ENCODE results near the gene ANO4.

The ANO4 gene

GRCh38 chr12:100935929-100936328 lies 141.4 kb downstream of the ANO4 start:
- no peaks in the 10 kb centered on the region for H3K4me1 Mint-ChIP-seq
- no peak for ATAC-seq
- H3K27ac Mint-ChIP-seq = no peak overlapping the region
- H3K4me3 Mint-ChIP-seq = no peak overlapping the region
- H3K9me3 Mint-ChIP-seq = no peaks in the 10 kb centered on the region
- H3K27me3 Mint-ChIP-seq = no peaks in the 10 kb centered on the region
- H3K36me3 Mint-ChIP-seq = no peaks in the 10 kb centered on the region

- Mint-ChIP-seq H3K4me1 (no peaks in the 10 kb centered on the region), H3K27me3 (no peaks in the 10 kb centered on the region), H3K27ac (no peak overlapping the region), H3K36me3 (no peaks in the 10 kb centered on the region), H3K9me3 (no peaks in the 10 kb centered on the region), H3K4me3 (no peak overlapping the region)
- ATAC-seq = no peak
These were observed 142.1 kb downstream of the ANO4 start for GRCh38 chr12:100936661-100937060.

- Mint-ChIP-seq H3K27me3 (no peaks in the 10 kb centered on the region), H3K4me1 (no peaks in the 10 kb centered on the region), H3K9me3 (no peaks in the 10 kb centered on the region), H3K36me3 (no peaks in the 10 kb centered on the region), H3K4me3 (no peak overlapping the region), H3K27ac (no peak overlapping the region)
- ATAC-seq = no peak
These were observed 145.9 kb downstream of the ANO4 start for GRCh38 chr12:100940503-100940902.

- no peaks in the 10 kb centered on the region for H3K9me3 Mint-ChIP-seq
- no peaks in the 10 kb centered on the region for H3K36me3 Mint-ChIP-seq
- H3K4me3 Mint-ChIP-seq = no peak overlapping the region
- ATAC-seq = no peak
- H3K4me1 Mint-ChIP-seq = no peaks in the 10 kb centered on the region
- H3K27me3 Mint-ChIP-seq = no peaks in the 10 kb centered on the region
- no peak overlapping the region for H3K27ac Mint-ChIP-seq
These were observed 148.6 kb downstream of the ANO4 start for GRCh38 chr12:100942984-100943749.

GRCh38 chr12:100951756-100952155 lies 157.2 kb downstream of the ANO4 start:
- Mint-ChIP-seq H3K36me3 (no peaks in the 10 kb centered on the region), H3K4me3 (no peak overlapping the region), H3K4me1 (no peaks in the 10 kb centered on the region), H3K9me3 (no peaks in the 10 kb centered on the region), H3K27me3 (no peaks in the 10 kb centered on the region), H3K27ac (no peak overlapping the region)
- ATAC-seq = no peak

GRCh38 chr12:100953217-100953616 lies 158.6 kb downstream of the ANO4 start:
- H3K27me3 Mint-ChIP-seq = no peaks in the 10 kb centered on the region

GRCh38 chr12:100953677-100954076 lies 159.1 kb downstream of the ANO4 start:
- no peak for ATAC-seq
- no peaks in the 10 kb centered on the region for H3K9me3 Mint-ChIP-seq

More at GRCh38 chr12:100953217-100953616, 158.6 kb downstream of the ANO4 start:
- no peak overlapping the region for H3K4me3 Mint-ChIP-seq
- no peaks in the 10 kb centered on the region for H3K9me3 Mint-ChIP-seq
- no peaks in the 10 kb centered on the region for H3K36me3 Mint-ChIP-seq
- H3K4me1 Mint-ChIP-seq = no peaks in the 10 kb centered on the region
- H3K27ac Mint-ChIP-seq = no peak overlapping the region
- no peak for ATAC-seq

GRCh38 chr12:100954118-100954517 lies 159.5 kb downstream of the ANO4 start:
- ATAC-seq = no peak
- Mint-ChIP-seq H3K4me3 (no peak overlapping the region), H3K27ac (no peak overlapping the region), H3K9me3 (no peaks in the 10 kb centered on the region), H3K27me3 (no peaks in the 10 kb centered on the region), H3K36me3 (no peaks in the 10 kb centered on the region), H3K4me1 (no peaks in the 10 kb centered on the region)

More at GRCh38 chr12:100953677-100954076, 159.1 kb downstream of the ANO4 start:
- Mint-ChIP-seq H3K27me3 (no peaks in the 10 kb centered on the region), H3K27ac (no peak overlapping the region), H3K4me3 (no peak overlapping the region), H3K4me1 (no peaks in the 10 kb centered on the region), H3K36me3 (no peaks in the 10 kb centered on the region)

GRCh38 chr12:100955139-100955538 lies 160.6 kb downstream of the ANO4 start:
- no peaks in the 10 kb centered on the region for H3K27me3 Mint-ChIP-seq
- no peaks in the 10 kb centered on the region for H3K4me1 Mint-ChIP-seq
- H3K4me3 Mint-ChIP-seq = no peak overlapping the region
- no peaks in the 10 kb centered on the region for H3K36me3 Mint-ChIP-seq
- no peak for ATAC-seq
- H3K27ac Mint-ChIP-seq = no peak overlapping the region
- no peaks in the 10 kb centered on the region for H3K9me3 Mint-ChIP-seq

- ATAC-seq = no peak
- Mint-ChIP-seq H3K27me3 (no peaks in the 10 kb centered on the region), H3K27ac (no peak overlapping the region), H3K9me3 (no peaks in the 10 kb centered on the region), H3K4me3 (no peak overlapping the region), H3K4me1 (no peaks in the 10 kb centered on the region), H3K36me3 (no peaks in the 10 kb centered on the region)
These were observed 161.8 kb downstream of the ANO4 start for GRCh38 chr12:100956311-100956852.

GRCh38 chr12:100959481-100959880 lies 164.9 kb downstream of the ANO4 start:
- no peaks in the 10 kb centered on the region for H3K4me1 Mint-ChIP-seq
- H3K4me3 Mint-ChIP-seq = no peak overlapping the region
- no peak overlapping the region for H3K27ac Mint-ChIP-seq
- H3K36me3 Mint-ChIP-seq = no peaks in the 10 kb centered on the region
- peaks cover 3% of the 10 kb centered on the region for H3K9me3 Mint-ChIP-seq
- no peaks in the 10 kb centered on the region for H3K27me3 Mint-ChIP-seq
- ATAC-seq = no peak

- Mint-ChIP-seq H3K36me3 (no peaks in the 10 kb centered on the region), H3K4me3 (no peak overlapping the region)
These were observed 167.6 kb downstream of the ANO4 start for GRCh38 chr12:100962086-100962712.

GRCh38 chr12:100963381-100963780 lies 168.8 kb downstream of the ANO4 start:
- no peaks in the 10 kb centered on the region for H3K4me1 Mint-ChIP-seq
- no peak for ATAC-seq
- no peaks in the 10 kb centered on the region for H3K27me3 Mint-ChIP-seq
- H3K9me3 Mint-ChIP-seq = peaks cover 8% of the 10 kb centered on the region
- no peak overlapping the region for H3K27ac Mint-ChIP-seq
- H3K36me3 Mint-ChIP-seq = no peaks in the 10 kb centered on the region
- H3K4me3 Mint-ChIP-seq = no peak overlapping the region

More at GRCh38 chr12:100962086-100962712, 167.6 kb downstream of the ANO4 start:
- Mint-ChIP-seq H3K9me3 (peaks cover 8% of the 10 kb centered on the region), H3K4me1 (no peaks in the 10 kb centered on the region), H3K27me3 (no peaks in the 10 kb centered on the region), H3K27ac (no peak overlapping the region)
- ATAC-seq = no peak

- no peaks in the 10 kb centered on the region for H3K27me3 Mint-ChIP-seq
- no peaks in the 10 kb centered on the region for H3K36me3 Mint-ChIP-seq
- no peak for ATAC-seq
- no peak overlapping the region for H3K4me3 Mint-ChIP-seq
- no peak overlapping the region for H3K27ac Mint-ChIP-seq
- no peaks in the 10 kb centered on the region for H3K4me1 Mint-ChIP-seq
- peaks cover 8% of the 10 kb centered on the region for H3K9me3 Mint-ChIP-seq
These were observed 169.5 kb downstream of the ANO4 start for GRCh38 chr12:100964028-100964427.

GRCh38 chr12:100967189-100967588 lies 172.6 kb downstream of the ANO4 start:
- no peak for ATAC-seq
- H3K4me3 Mint-ChIP-seq = no peak overlapping the region
- H3K27ac Mint-ChIP-seq = no peak overlapping the region
- no peaks in the 10 kb centered on the region for H3K27me3 Mint-ChIP-seq
- H3K36me3 Mint-ChIP-seq = no peaks in the 10 kb centered on the region
- H3K9me3 Mint-ChIP-seq = peaks cover 8% of the 10 kb centered on the region
- H3K4me1 Mint-ChIP-seq = no peaks in the 10 kb centered on the region

- Mint-ChIP-seq H3K27me3 (no peaks in the 10 kb centered on the region), H3K4me3 (no peak overlapping the region), H3K36me3 (no peaks in the 10 kb centered on the region), H3K27ac (no peak overlapping the region), H3K9me3 (no peaks in the 10 kb centered on the region), H3K4me1 (no peaks in the 10 kb centered on the region)
- no peak for ATAC-seq
These were observed 176.3 kb downstream of the ANO4 start for GRCh38 chr12:100970894-100971293.

All from stimulated activated memory B cell treated with anti-CD40 and anti-IgM and Interleukin-4, amounts not matched to agents 10 μg/mL and 1 μg/mL and 100 μg/mL, for 72 hours (primary cell).